NCI-H2196 treated with DMSO at 0.1 percent for 48 hours (cell line): Measurements from ENCODE around the gene WDR81.
"Not testable (repeated sequence)": the region's sequence is repeated elsewhere in the genome, so short reads cannot be mapped to it uniquely, and the experiment has no call there.

Experiments used
- DNase-seq: peaks from one replicate; lab custom pipeline; 2025; ENCODE audit not compliant: unreplicated experiment; lab: John Stamatoyannopoulos, UW

Gene WDR81

DNA sequence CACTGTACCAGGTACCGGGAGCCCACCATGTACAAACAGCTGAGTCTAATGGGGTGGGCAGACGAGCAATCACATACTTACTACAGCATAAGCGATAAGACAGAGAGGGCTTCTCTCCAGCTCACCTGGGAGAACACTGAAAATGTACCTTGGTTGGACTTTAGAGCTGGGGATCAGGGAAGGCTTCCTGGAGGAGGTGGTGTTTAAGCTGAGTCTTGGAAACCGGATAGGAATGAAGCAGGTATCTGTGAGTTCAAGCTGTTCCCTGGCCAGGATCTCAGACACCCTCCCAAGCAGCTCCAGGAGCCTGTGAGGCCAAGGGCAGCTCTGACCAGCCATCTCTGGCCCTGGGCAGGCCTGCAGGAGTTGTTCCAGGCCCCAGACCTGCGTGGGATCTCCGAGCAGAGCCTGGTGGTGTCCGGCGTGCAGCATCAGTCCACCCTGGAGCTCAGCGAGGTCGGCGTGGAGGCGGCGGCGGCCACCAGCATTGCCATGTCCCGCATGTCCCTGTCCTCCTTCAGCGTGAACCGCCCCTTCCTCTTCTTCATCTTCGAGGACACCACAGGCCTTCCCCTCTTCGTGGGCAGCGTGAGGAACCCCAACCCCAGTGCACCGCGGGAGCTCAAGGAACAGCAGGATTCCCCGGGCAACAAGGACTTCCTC lies 29.4 kb downstream of the WDR81 start:
- no peak for DNase-seq

GRCh38 chr17:1754430-1755112 lies 30.1 kb downstream of the WDR81 start:
- DNase-seq, result no peak

DNA sequence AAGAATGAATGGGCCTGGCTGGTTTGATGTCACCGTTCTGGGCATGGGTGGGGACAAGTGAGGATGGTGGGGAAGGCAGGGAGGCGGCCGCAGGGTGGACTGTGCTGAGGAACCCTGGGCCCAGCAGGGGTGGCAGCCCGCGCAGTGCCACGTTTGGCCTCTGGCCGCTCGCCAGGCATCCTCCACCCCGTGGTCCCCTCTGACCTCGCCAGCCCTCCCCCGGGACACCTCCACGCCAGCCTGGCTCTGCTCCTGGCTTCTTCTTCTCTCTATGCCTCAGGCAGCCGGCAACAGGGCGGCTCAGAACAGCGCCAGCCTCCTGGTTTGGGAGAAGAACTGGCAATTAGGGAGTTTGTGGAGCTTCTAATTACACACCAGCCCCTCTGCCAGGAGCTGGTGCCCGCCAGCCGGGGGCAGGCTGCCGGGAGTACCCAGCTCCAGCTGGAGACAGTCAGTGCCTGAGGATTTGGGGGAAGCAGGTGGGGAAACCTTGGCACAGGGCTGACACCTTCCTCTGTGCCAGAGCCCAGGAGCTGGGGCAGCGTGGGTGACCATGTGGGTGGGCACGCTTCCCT lies 30.8 kb downstream of the WDR81 start:
- DNase-seq, result no peak

DNA sequence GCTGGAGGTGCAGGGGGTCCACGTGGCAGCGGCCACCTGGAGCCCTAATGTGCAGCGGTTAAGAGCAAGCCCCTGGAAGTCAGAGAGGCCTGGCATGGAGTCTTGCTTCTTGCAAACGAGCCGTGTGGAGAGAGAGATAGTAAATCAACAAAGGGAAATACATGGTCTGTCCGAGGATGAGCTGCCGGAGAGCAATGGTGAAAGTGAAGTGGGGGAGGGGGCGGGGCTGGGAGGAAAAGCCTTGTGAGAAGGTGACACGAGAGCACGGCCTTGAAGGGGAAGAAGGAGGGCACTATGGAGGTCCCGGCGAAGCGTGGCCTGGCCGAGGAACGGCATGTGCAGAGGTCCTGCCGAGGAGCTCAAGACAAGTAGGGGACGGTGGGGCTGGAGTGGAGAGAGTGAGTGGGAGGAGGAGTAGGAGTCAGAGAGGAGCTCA lies 31.3 kb downstream of the WDR81 start:
- DNase-seq, result no peak

GRCh38 chr17:1758807-1759206 lies 34.3 kb downstream of the WDR81 start:
- no peak for DNase-seq

- no peak for DNase-seq
These were observed 35.0 kb downstream of the WDR81 start for GRCh38 chr17:1759529-1759928.

DNA sequence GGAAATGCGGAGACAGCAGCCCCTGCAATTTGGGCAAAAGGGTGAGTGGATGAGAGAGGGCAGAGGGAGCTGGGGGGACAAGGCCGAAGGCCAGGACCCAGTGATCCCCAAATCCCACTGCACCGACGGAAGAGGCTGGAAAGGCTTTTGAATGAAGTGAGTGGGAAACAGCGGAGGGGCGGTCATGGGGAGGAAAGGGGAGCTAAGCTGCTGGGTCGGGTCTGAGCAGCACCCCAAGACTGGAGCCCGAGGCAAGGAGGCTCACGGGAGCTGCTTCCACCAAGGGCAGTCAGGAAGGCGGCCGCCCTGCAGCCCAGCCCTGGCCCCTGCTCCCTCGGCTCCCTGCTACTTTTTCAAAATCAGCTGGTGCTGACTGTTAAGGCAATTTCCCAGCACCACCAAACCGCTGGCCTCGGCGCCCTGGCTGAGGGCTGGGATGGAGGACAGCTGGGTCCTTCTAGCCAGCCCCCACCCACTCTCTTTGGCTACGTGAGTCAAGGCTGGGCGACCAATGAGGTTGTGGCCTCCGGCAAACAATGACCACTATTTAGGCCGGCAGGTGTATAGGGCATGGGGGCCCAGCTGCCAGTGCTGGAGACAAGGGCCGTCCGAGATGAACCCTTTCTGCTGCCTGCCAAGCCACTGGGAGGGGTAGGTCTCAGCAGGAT lies 37.9 kb downstream of the WDR81 start:
- DNase-seq, result peak; percentile 15

GRCh38 chr17:1762901-1763898 lies 38.7 kb downstream of the WDR81 start:
- no peak for DNase-seq

GRCh38 chr17:1764284-1764683 lies 39.8 kb downstream of the WDR81 start:
- DNase-seq, result no peak

- not testable (repeated sequence) for DNase-seq
These were observed 40.2 kb downstream of the WDR81 start for GRCh38 chr17:1764705-1765104.

GRCh38 chr17:1765576-1765975 lies 41.1 kb downstream of the WDR81 start:
- no peak for DNase-seq

GRCh38 chr17:1766382-1767135 lies 42.1 kb downstream of the WDR81 start:
- no peak for DNase-seq

DNA sequence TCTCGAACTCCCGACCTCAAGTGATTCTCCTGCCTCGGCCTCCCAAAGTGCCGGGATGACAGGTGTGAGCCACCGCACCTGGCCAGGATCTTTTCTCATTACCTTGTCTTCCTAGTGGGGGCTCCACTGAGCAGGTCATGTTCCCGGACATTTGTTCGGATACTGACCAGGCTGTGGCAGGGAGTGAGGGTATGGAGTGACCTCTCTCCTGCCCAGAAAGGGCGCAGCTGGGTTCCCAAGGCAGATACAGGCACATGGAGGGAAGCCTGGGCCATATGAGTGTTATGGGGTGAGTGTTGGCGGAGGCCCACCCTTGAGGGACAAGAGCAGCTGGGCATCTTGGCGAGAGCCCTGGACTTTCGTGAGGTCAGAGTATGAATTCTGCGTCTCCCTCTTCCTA lies 42.9 kb downstream of the WDR81 start:
- no peak for DNase-seq

GRCh38 chr17:1769822-1770477 lies 45.4 kb downstream of the WDR81 start:
- no peak for DNase-seq

DNA sequence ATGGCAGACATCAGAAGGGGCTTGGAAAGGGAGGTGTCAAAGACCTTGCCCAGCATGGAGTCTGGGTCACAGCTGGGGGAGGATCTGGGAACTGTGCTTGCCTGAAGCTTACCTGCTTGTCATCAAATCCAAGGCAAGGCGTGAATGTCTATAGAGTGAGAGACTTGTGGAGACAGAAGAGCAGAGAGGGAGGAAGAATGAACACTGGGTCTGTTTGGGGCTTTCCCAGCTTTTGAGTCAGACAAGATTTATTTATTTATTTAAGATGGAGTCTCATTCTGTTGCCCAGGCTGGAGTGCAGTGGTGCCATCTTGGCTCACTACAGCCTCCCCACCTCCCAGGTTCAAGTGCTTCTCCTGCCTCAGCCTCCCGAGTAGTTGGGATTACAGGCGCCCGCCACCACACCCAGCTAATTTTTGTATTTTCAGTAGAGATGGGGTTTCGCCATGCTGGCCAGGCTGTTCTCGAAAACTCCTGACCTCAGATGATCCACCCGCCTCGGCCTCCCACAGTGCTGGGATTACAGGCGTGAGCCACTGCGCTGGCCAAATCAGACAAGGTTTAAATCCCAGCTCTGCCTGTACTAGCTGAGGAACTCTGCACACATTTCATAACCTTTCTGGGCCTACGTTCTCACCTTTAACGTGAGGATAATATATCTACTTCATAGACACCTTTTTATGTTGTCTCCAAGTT lies 48.6 kb downstream of the WDR81 start:
- not testable (repeated sequence) for DNase-seq

DNA sequence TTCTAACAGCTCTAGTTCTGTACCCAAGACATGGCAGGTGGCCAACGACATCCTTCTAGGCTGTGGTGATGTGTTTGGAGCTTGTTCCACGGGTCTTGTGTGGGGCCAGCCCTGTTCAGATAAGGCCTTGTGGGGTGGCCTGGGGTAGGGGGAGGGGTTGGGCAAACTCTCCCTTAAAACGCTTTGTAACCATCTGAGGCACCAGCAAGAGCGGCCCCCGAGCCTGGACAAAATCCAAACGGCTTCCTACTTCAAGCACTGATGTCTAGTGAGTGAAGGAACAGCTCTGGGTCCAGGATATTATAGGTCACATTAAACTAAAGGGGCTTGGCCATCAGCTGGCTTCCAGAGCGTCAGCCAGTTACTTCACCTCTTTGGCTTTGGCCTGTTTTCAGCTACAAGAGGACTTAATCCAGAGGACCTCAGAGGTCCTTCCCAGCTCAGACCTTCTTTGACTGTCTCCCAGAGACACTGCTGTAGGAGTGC lies 49.2 kb downstream of the WDR81 start:
- DNase-seq, result no peak

DNA sequence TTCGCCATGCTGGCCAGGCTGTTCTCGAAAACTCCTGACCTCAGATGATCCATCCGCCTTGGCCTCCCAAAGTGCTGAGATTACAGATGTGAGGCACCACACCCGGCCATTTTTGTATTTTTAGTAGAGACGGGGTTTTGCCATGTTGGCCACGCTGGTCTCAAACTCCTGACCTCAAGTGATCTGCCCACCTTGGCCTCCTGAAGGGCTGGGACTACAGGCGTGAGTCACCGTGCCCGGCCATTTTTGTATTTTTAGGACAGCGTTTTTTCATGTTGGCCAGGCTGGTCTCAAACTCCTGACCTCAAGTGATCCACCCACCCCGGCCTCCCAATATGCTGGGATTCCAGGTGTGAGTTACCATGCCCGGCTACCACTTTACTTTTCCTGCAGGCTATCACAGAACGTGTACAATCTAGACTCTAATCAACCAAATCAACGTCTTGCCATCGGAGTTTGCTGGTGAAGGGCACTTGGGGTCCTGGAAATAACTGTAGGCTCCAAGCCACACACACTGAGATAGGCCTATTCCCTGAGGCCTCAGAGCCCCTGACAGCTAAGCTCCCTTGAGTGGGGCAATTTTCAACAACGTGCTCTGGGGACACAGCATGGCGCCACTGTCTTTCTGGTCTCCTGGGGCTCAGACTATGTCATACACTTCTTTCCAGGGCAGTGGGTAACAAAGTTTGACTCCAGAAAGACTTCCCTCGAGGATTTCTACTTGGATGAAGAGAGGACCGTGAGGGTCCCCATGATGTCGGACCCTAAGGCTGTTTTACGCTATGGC lies 50.1 kb downstream of the WDR81 start:
- DNase-seq, result no peak

- no peak for DNase-seq
These were observed 51.8 kb downstream of the WDR81 start for GRCh38 chr17:1776328-1776727.
